K562 (cell line): ENCODE data around the gene PSAP. TPM values are rescaled to one million over a fixed set of nuclear protein-coding genes. Genes with fewer than 3 reads are reported as not detected.

ENCODE experiments used
- AFF4 ChIP-seq: sonication (generic); formaldehyde crosslinking; IDR thresholded peaks from 2 replicates; pipeline ENCODE4 v1.8.0; 2023; ENCODE audit warnings: mild to moderate bottlenecking, missing genetic modification reagents
- BCL6 ChIP-seq: fragments of 250-450 bp; sonication (Bioruptor Pico); IDR thresholded peaks from 2 replicates; pipeline ENCODE4 v1.4.0; 2020
- CHD1 ChIP-seq: fragments of 200-600 bp; sonication (generic); IDR thresholded peaks from one replicate; pipeline ENCODE4 v1.6.1; 2012; ENCODE audit warnings: mild to moderate bottlenecking, moderate library complexity, low read length, inconsistent platforms
- CREBBP ChIP-seq: IDR thresholded peaks from one replicate; pipeline ENCODE4 v1.6.1; 2012; ENCODE audit warnings: low read depth, mild to moderate bottlenecking, control low read depth, inconsistent platforms, low read length
- CXXC5 ChIP-seq: fragments of 250-450 bp; sonication (Bioruptor Pico); IDR thresholded peaks from 2 replicates; pipeline ENCODE4 v1.8.0; 2022; ENCODE audit warnings: inconsistent platforms, mild to moderate bottlenecking, moderate library complexity
- HMGXB4 ChIP-seq: sonication (generic); formaldehyde crosslinking; IDR thresholded peaks from 2 replicates; pipeline ENCODE4 v1.8.1; 2023; ENCODE audit warnings: mild to moderate bottlenecking, missing genetic modification reagents
- JUND ChIP-seq, 2 experiments: IDR thresholded peaks; 2 replicates in 1 of 2; 3 replicates in 1 of 2; pipeline ENCODE4 v1.6.1; 2011; ENCODE audit warnings: borderline replicate concordance in 2 of 2, low read depth in 2 of 2, low read length in 2 of 2, improper control_type of control experiment in 1 of 2, missing biosample characterization in 1 of 2, missing genetic modification characterization in 1 of 2, missing genetic modification reagents in 1 of 2
- MTF1 ChIP-seq: fragments of 250-450 bp; sonication (Bioruptor Pico); IDR thresholded peaks from 2 replicates; pipeline ENCODE4 v1.9.0; 2021; ENCODE audit warnings: moderate library complexity, mild to moderate bottlenecking, inconsistent platforms, borderline replicate concordance
- PTTG1 ChIP-seq: fragments of 450-650 bp; IDR thresholded peaks from 2 replicates; pipeline ENCODE4 v1.6.1; 2016; ENCODE audit warnings: low read depth, mild to moderate bottlenecking, missing genetic modification characterization, missing compliant biosample characterization
- SNIP1 ChIP-seq: fragments of 450-650 bp; IDR thresholded peaks from 2 replicates; pipeline ENCODE4 v1.7.1; 2017; ENCODE audit warnings: low read depth, mild to moderate bottlenecking
- TEAD1 ChIP-seq, 2 experiments: fragments of 450-650 bp in 1 of 2; sonication (generic) in 1 of 2; formaldehyde crosslinking; IDR thresholded peaks; 2 replicates each; pipeline versions ENCODE4 v1.4.0 to v1.8.0; 2020 to 2022; ENCODE audit warnings: mild to moderate bottlenecking in 2 of 2, missing genetic modification reagents in 1 of 2
- THRA ChIP-seq: fragments of 450-650 bp; IDR thresholded peaks from 2 replicates; pipeline ENCODE4 v1.6.1; 2017; ENCODE audit warnings: mild to moderate bottlenecking, moderate library complexity
- TRIM25 ChIP-seq: fragments of 450-650 bp; IDR thresholded peaks from 2 replicates; pipeline ENCODE4 v1.7.0; 2016; ENCODE audit warnings: borderline replicate concordance
- ZBTB43 ChIP-seq: sonication (generic); formaldehyde crosslinking; IDR thresholded peaks from 2 replicates; pipeline ENCODE4 v1.8.0; 2023; ENCODE audit warnings: mild to moderate bottlenecking, missing genetic modification reagents
- ZNF232 ChIP-seq: sonication (generic); formaldehyde crosslinking; IDR thresholded peaks from 2 replicates; pipeline ENCODE4 v1.8.0; 2022; ENCODE audit warnings: mild to moderate bottlenecking, missing genetic modification reagents
- ZNF316 ChIP-seq: fragments of 450-650 bp; IDR thresholded peaks from 2 replicates; pipeline ENCODE4 v1.6.1; 2016
- polyA plus RNA-seq, 8 experiments: library from polyadenylated mRNA; depleted of rRNA in 4 of 8; stranded (reverse) in 5 of 8; unstranded in 3 of 8; fragments of >200 nt; fragmentation: Nextera tagmentation in 2 of 8; fragmentation: Illumina TruSeq in 1 of 8; extraction: Ambion mirVana in 2 of 8; extraction: Trizol in 1 of 8; gene quantifications; 2 replicates each; pipeline versions ENCODE4 v1.2.1 to v1.2.3, GENCODE V29; 2011 to 2014; ENCODE audit warnings: inconsistent platforms in 1 of 8, missing spikeins in 1 of 8
- total RNA-seq, 7 experiments: library from RNA; depleted of rRNA in 6 of 7; stranded (reverse); fragments of >200 nt in 6 of 7; fragmentation: Illumina TruSeq in 2 of 7; extraction: Trizol in 2 of 7; gene quantifications; 2 replicates each; pipeline versions ENCODE4 v1.2.1 to v1.2.3, GENCODE V29; 2011 to 2021; ENCODE audit warnings: low replicate concordance in 1 of 7

The PSAP gene
- total and polyA plus RNA-seq, 9 of the 15 experiments (the other 6 are each of a cell fraction or from before 2014, with no cell fraction given): 245 to 700 (median 429) TPM

GRCh38 chr10:71888623-71889387 lies 37.8 kb upstream of the PSAP start (continued):
- TF ChIP-seq JUND (IDR thresholded peaks at IDR 0.05; ENCODE audit: borderline replicate concordance, low read depth, low read length): peak; percentile 52
- peak; percentile 73; the same call in 2 of the 3 replicates for TF ChIP-seq JUND (tag; IDR thresholded peaks at IDR 0.05; ENCODE audit: borderline replicate concordance, low read depth, low read length)
- TF ChIP-seq CXXC5 (CRISPR knock-in tag): peak; percentile 95
- TF ChIP-seq TEAD1 (CRISPR knock-in tag; IDR thresholded peaks at IDR 0.05): peak in 1 of 2 experiments; percentile 67; a peak in 1 of 4 replicates
- TF ChIP-seq SNIP1: no peak
- TF ChIP-seq ZNF316: no peak
- TF ChIP-seq PTTG1: no peak
- TF ChIP-seq BCL6 (CRISPR knock-in tag): 0 out of 2 replicates have a peak, but pooled peaks have one; percentile 20
- no peak for TF ChIP-seq MTF1 (CRISPR knock-in tag)
- no peak for TF ChIP-seq CREBBP
- peak; percentile 86 for TF ChIP-seq AFF4 (CRISPR knock-in tag)
- TF ChIP-seq ZBTB43 (CRISPR knock-in tag): peak; percentile 42; the same call in 1 of the 2 replicates
- TF ChIP-seq HMGXB4: no peak
- no peak for TF ChIP-seq CHD1
- TF ChIP-seq ZNF232: peak; percentile 86; the same call in 1 of the 2 replicates
- no peak for TF ChIP-seq TRIM25
- no peak for TF ChIP-seq THRA
